Measurements from ENCODE around the gene NAV3. TPM values are rescaled to one million over a fixed set of nuclear protein-coding genes. Genes with fewer than 3 reads are reported as not detected.

Gene NAV3
- total RNA-seq, 1 donor from 2014 or later: 11.4 TPM

GRCh38 chr12:77850129-77850528 lies 19.4 kb downstream of the NAV3 start:
- Histone ChIP-seq H3K27me3 (no peaks in the 10 kb centered on the region), H3K9me3 (ENCODE audit: low read depth) (no peaks in the 10 kb centered on the region), H3K4me3 (no peak overlapping the region), H3F3A (ENCODE audit: low read depth) (no peaks in the 10 kb centered on the region), H3K79me2 (ENCODE audit: low read depth) (no peaks in the 10 kb centered on the region), H3K9ac (no peak overlapping the region), H3K4me2 (no peak overlapping the region), H2AFZ (replicated peaks) (no peak overlapping the region), H4K20me1 (ENCODE audit: low read depth) (no peaks in the 10 kb centered on the region), H3K36me3 (no peaks in the 10 kb centered on the region), H3K4me1 (peaks cover 13% of the 10 kb centered on the region), H3K27ac (no peak overlapping the region)
- Mint-ChIP-seq H3K4me1 (peaks cover 10% of the 10 kb centered on the region), H3K27me3 (ENCODE audit: insufficient read depth, low read depth) (no peaks in the 10 kb centered on the region), H3K4me3 (no peak overlapping the region), H3K36me3 (no peaks in the 10 kb centered on the region), H3K9me3 (no peaks in the 10 kb centered on the region), H3K27ac (no peak overlapping the region)
- TF ChIP-seq CTCF (IDR thresholded peaks at IDR 0.05) (no peak), EZH2phosphoT487 (IDR thresholded peaks at IDR 0.05) (no peak), EZH2 (IDR thresholded peaks at IDR 0.05) (no peak)
- no peak for DNase-seq (ENCODE audit: low spot score)

- Histone ChIP-seq H3K4me3 (no peak overlapping the region), H4K20me1 (ENCODE audit: low read depth) (no peaks in the 10 kb centered on the region), H3K36me3 (no peaks in the 10 kb centered on the region), H3K4me2 (no peak overlapping the region), H3K4me1 (peaks cover 13% of the 10 kb centered on the region), H3K27ac (no peak overlapping the region), H3K27me3 (no peaks in the 10 kb centered on the region), H3K9ac (no peak overlapping the region), H3K79me2 (ENCODE audit: low read depth) (no peaks in the 10 kb centered on the region), H3F3A (ENCODE audit: low read depth) (no peaks in the 10 kb centered on the region), H2AFZ (replicated peaks) (no peak overlapping the region), H3K9me3 (ENCODE audit: low read depth) (no peaks in the 10 kb centered on the region)
- Mint-ChIP-seq H3K27ac (no peak overlapping the region), H3K36me3 (no peaks in the 10 kb centered on the region), H3K9me3 (no peaks in the 10 kb centered on the region), H3K4me3 (no peak overlapping the region), H3K27me3 (ENCODE audit: insufficient read depth, low read depth) (no peaks in the 10 kb centered on the region), H3K4me1 (peaks cover 10% of the 10 kb centered on the region)
- DNase-seq (ENCODE audit: low spot score): no peak
- TF ChIP-seq EZH2phosphoT487 (IDR thresholded peaks at IDR 0.05): no peak
- TF ChIP-seq CTCF (IDR thresholded peaks at IDR 0.05): no peak
These were observed 20.0 kb downstream of the NAV3 start for GRCh38 chr12:77850698-77851097.

GRCh38 chr12:77855548-77855947 lies 24.9 kb downstream of the NAV3 start:
- H3K27me3 ChIP-seq: no peaks in the 10 kb centered on the region
- no peaks in the 10 kb centered on the region for H3K9me3 Mint-ChIP-seq
- H3K4me1 ChIP-seq: no peaks in the 10 kb centered on the region
- no peaks in the 10 kb centered on the region for H3K27me3 Mint-ChIP-seq (ENCODE audit: insufficient read depth, low read depth)
- H4K20me1 ChIP-seq (ENCODE audit: low read depth): no peaks in the 10 kb centered on the region
- H3K9ac ChIP-seq: no peak overlapping the region
- no peaks in the 10 kb centered on the region for H3K79me2 ChIP-seq (ENCODE audit: low read depth)
- no peaks in the 10 kb centered on the region for H3K36me3 ChIP-seq
- H3K27ac ChIP-seq: no peak overlapping the region
- peaks cover 2% of the 10 kb centered on the region for H3K4me1 Mint-ChIP-seq
- H3K4me2 ChIP-seq: no peak overlapping the region
- H3K4me3 Mint-ChIP-seq: no peak overlapping the region
- TF ChIP-seq CTCF (IDR thresholded peaks at IDR 0.05) (no peak), EZH2phosphoT487 (IDR thresholded peaks at IDR 0.05) (no peak), EZH2 (IDR thresholded peaks at IDR 0.05) (no peak)
- DNase-seq (ENCODE audit: low spot score): no peak
- H3F3A ChIP-seq (ENCODE audit: low read depth): no peaks in the 10 kb centered on the region
- H3K27ac Mint-ChIP-seq: no peak overlapping the region
- H3K36me3 Mint-ChIP-seq: no peaks in the 10 kb centered on the region
- H3K4me3 ChIP-seq: no peak overlapping the region
- H3K9me3 ChIP-seq (ENCODE audit: low read depth): no peaks in the 10 kb centered on the region
- H2AFZ ChIP-seq (replicated peaks): no peak overlapping the region

GRCh38 chr12:77861317-77861716 lies 30.6 kb downstream of the NAV3 start:
- Histone ChIP-seq H4K20me1 (ENCODE audit: low read depth) (no peaks in the 10 kb centered on the region), H3K4me1 (no peaks in the 10 kb centered on the region), H3K4me3 (no peak overlapping the region), H3K27ac (no peak overlapping the region), H3K9ac (no peak overlapping the region), H3K4me2 (no peak overlapping the region), H3K9me3 (ENCODE audit: low read depth) (no peaks in the 10 kb centered on the region), H2AFZ (replicated peaks) (no peak overlapping the region), H3K79me2 (ENCODE audit: low read depth) (no peaks in the 10 kb centered on the region), H3F3A (ENCODE audit: low read depth) (no peaks in the 10 kb centered on the region), H3K27me3 (no peaks in the 10 kb centered on the region), H3K36me3 (no peaks in the 10 kb centered on the region)
- no peak for DNase-seq (ENCODE audit: low spot score)
- H3K4me1 Mint-ChIP-seq: peaks cover 2% of the 10 kb centered on the region
- H3K9me3 Mint-ChIP-seq: no peaks in the 10 kb centered on the region
- H3K36me3 Mint-ChIP-seq: no peaks in the 10 kb centered on the region
- no peak overlapping the region for H3K4me3 Mint-ChIP-seq
- TF ChIP-seq EZH2phosphoT487 (IDR thresholded peaks at IDR 0.05) (no peak), CTCF (IDR thresholded peaks at IDR 0.05) (no peak), EZH2 (IDR thresholded peaks at IDR 0.05) (no peak)
- H3K27me3 Mint-ChIP-seq (ENCODE audit: insufficient read depth, low read depth): no peaks in the 10 kb centered on the region
- no peak overlapping the region for H3K27ac Mint-ChIP-seq

Data from neural progenitor cell (in vitro differentiated cells).